Esophagus muscularis mucosa (tissue), 4 donors: ENCODE results near the gene MRPL9. TPM values are rescaled to one million over a fixed set of nuclear protein-coding genes. Genes with fewer than 3 reads are reported as not detected.

Experiments
- DNase-seq: peaks from one replicate; pipeline ENCODE4 v3.0.0-alpha.2; 2017; ENCODE audit errors: extremely low spot score
- H3K27ac ChIP-seq, 4 donors: fragments of 200-600 bp; sonication (generic); replicated peaks in 1 of 4; 1 replicate in 3 of 4; 2 replicates in 1 of 4; pipeline ENCODE4 v1.5.1; 2016 to 2019; ENCODE audit warnings: mild to moderate bottlenecking in 1 of 4
- H3K27me3 ChIP-seq, 4 donors: fragments of 200-600 bp; sonication (generic); one replicate each; pipeline versions ENCODE4 v1.5.1 to v1.6.0; 2016 to 2019
- H3K36me3 ChIP-seq, 4 donors: fragments of 200-600 bp; sonication (generic); one replicate each; pipeline ENCODE4 v1.5.1; 2016 to 2019
- H3K4me1 ChIP-seq, 4 donors: fragments of 200-600 bp; sonication (generic); one replicate each; pipeline ENCODE4 v1.5.1; 2016 to 2019
- H3K4me3 ChIP-seq, 4 donors: fragments of 200-600 bp; sonication (generic); 1 replicate in 2 of 4; 2 replicates in 2 of 4; pipeline ENCODE4 v1.5.1; 2016 to 2019; ENCODE audit warnings: mild to moderate bottlenecking in 4 of 4, moderate library complexity in 1 of 4
- H3K9me3 ChIP-seq, 4 donors: fragments of 200-600 bp; sonication (generic); 1 replicate in 3 of 4; 2 replicates in 1 of 4; pipeline ENCODE4 v1.5.1; 2016 to 2019
- EP300 ChIP-seq: sonication (generic); formaldehyde crosslinking; IDR thresholded peaks from one replicate; pipeline ENCODE4 v1.6.1; 2017; ENCODE audit warnings: antibody characterized with exemption
- POLR2A ChIP-seq: fragments of 450-650 bp; IDR thresholded peaks from one replicate; pipeline ENCODE4 v1.6.1; 2017; ENCODE audit warnings: antibody characterized with exemption, moderate library complexity, mild to moderate bottlenecking, low read depth
- POLR2AphosphoS5 ChIP-seq, 2 donors: sonication (generic); formaldehyde crosslinking; IDR thresholded peaks; one replicate each; pipeline ENCODE4 v1.6.1; 2017; ENCODE audit warnings: antibody characterized with exemption in 2 of 2
- WGBS: methylation state at CpG from one replicate; pipeline ENCODE4 v1.1.5; 2018; 5-methylcytosine and 5-hydroxymethylcytosine counted together
- intact Hi-C: fragments of 100-400 bp; cut with DNase I; formaldehyde crosslinking; loops from one replicate; pipeline ENCODE4 v1.15.1; 2023
- total RNA-seq, 4 donors: library from RNA; depleted of rRNA; stranded (reverse); fragments of >200 nt; gene quantifications; one replicate each; pipeline versions ENCODE4 v1.1.0 to v1.2.1, GENCODE V29; 2016
- TF ChIP-seq, protein P1 (sequence below), 3 experiments: fragments of 200-600 bp in 2 of 3; fragments of 450-650 bp in 1 of 3; sonication (generic) in 2 of 3; IDR thresholded peaks; one replicate each; pipeline ENCODE4 v1.5.1; 2017 to 2019; ENCODE audit warnings: antibody characterized with exemption in 3 of 3, mild to moderate bottlenecking in 2 of 3, moderate library complexity in 1 of 3

MRPL9 gene
- total RNA-seq, 4 donors from 2014 or later: 49.8 to 57.0 (median 56.5) TPM

DNA sequence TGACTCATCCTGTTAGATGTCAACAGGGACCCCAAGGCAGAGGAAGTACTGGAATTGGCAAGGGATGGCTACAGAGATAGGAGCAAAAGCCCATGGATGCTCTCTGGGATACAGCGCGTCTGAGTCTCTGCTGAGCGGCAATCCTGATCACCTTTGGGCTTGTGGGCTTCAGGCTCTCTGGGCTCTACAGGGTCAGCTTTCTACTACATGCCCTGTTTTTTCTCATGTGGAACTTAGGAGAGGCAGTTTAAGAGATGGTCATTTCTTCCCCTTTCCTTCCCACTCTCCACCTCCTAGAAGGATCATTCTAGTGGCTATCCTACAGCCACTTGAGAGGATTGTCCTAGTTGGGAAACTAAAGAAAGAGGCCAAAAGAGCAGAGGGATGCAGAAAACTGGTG lies 40.6 kb upstream of the MRPL9 start:
- H3K4me3 ChIP-seq: no peak overlapping the region
- H3K36me3 ChIP-seq: no peaks in the 10 kb centered on the region
- H3K4me1 ChIP-seq: no peaks in the 10 kb centered on the region
- TF ChIP-seq POLR2A (no peak), POLR2AphosphoS5 (IDR thresholded peaks at IDR 0.05) (no peak), EP300 (no peak)
- TF ChIP-seq, protein P1, sequence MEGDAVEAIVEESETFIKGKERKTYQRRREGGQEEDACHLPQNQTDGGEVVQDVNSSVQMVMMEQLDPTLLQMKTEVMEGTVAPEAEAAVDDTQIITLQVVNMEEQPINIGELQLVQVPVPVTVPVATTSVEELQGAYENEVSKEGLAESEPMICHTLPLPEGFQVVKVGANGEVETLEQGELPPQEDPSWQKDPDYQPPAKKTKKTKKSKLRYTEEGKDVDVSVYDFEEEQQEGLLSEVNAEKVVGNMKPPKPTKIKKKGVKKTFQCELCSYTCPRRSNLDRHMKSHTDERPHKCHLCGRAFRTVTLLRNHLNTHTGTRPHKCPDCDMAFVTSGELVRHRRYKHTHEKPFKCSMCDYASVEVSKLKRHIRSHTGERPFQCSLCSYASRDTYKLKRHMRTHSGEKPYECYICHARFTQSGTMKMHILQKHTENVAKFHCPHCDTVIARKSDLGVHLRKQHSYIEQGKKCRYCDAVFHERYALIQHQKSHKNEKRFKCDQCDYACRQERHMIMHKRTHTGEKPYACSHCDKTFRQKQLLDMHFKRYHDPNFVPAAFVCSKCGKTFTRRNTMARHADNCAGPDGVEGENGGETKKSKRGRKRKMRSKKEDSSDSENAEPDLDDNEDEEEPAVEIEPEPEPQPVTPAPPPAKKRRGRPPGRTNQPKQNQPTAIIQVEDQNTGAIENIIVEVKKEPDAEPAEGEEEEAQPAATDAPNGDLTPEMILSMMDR (IDR thresholded peaks at IDR 0.05): no peak
- 100% methylated on average over 1 of the region's 3 CpGs for WGBS
- intact Hi-C loops: no loop called here
- DNase-seq: no peak
- peaks cover 0 to 69% (median 0%) of the 10 kb centered on the region in 4 donors for H3K27me3 ChIP-seq
- H3K27ac ChIP-seq: no peak overlapping the region
- H3K9me3 ChIP-seq: no peaks in the 10 kb centered on the region

DNA sequence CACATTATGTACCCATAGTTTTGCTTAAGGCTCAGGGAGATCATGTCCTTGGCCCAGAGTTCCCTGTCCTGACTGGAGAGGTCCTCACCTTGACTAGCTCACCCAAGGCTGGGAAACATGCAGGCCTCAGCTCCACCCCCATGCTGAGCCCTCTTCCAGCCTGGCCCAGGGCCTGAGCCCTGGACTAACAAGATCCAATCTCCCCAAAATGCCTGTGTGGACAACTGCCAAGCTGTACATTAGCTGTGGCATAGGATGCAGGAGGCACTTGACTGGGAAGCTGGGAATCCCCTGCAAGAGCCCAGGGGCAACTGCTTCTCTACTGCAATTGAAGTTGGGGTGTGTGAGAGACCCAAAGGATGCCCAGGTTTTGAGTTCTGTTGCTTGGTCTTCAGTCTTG lies 39.9 kb upstream of the MRPL9 start:
- intact Hi-C loops: no loop called here

DNA sequence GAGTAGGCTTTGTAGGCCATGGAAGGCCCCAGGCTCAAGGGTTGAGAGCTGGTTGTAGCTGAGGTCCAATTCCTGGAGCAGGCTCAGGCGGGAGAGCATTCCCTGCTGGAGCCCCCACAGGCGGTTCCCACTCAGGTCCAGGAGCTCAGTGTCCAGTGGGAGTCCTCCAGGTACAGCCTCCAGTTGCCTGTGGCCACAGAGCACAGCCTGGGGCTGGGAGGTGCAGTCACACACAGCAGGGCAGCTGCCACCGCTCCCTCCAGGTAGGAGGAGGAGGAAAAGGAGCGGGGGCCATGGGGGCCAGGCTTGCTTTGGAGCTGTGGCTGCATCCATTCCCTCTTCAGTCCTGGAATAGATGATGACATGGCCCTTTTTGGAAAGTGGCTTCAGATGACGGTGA lies 39.1 kb upstream of the MRPL9 start:
- intact Hi-C loops: no loop called here
- 94% methylated on average over 5 of the region's 5 CpGs for WGBS
- Histone ChIP-seq H3K9me3 (no peaks in the 10 kb centered on the region), H3K4me1 (no peaks in the 10 kb centered on the region), H3K4me3 (no peak overlapping the region), H3K36me3 (no peaks in the 10 kb centered on the region), H3K27me3 (peaks cover 0 to 66% (median 0%) of the 10 kb centered on the region in 4 donors), H3K27ac (no peak overlapping the region)
- TF ChIP-seq, protein P1 (IDR thresholded peaks at IDR 0.05): no peak
- no peak for TF ChIP-seq POLR2A
- TF ChIP-seq POLR2AphosphoS5 (IDR thresholded peaks at IDR 0.05): no peak
- no peak for DNase-seq

More for the DNA sequence above, 39.9 kb upstream of the MRPL9 start:
- Histone ChIP-seq H3K36me3 (no peaks in the 10 kb centered on the region), H3K4me3 (no peak overlapping the region), H3K4me1 (no peaks in the 10 kb centered on the region), H3K9me3 (no peaks in the 10 kb centered on the region), H3K27me3 (peaks cover 0 to 71% (median 0%) of the 10 kb centered on the region in 4 donors), H3K27ac (no peak overlapping the region)
- TF ChIP-seq, protein P1 (IDR thresholded peaks at IDR 0.05): no peak
- TF ChIP-seq POLR2AphosphoS5 (IDR thresholded peaks at IDR 0.05) (no peak), EP300 (no peak), POLR2A (no peak)
- no peak for DNase-seq

DNA sequence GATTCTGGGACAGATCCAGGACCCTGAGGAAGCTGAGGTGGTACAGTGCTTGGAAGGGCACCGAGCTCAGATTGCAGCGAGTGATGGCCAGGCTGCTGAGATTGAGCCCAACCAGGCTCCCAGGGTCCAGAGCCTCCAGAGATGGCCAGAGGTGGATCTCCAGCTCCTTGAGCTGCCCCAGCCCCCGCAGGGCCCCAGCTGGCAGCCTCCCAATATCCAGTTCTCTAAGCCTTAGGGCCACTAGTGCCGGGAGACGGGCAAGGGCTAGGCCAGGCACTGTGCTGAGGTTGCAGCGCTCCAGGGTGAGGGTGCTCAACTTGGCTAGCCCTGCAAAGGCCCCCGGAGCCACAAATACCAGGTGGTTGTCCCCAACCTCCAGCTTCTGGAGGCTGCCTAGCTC lies 38.5 kb upstream of the MRPL9 start:
- DNase-seq: no peak
- Histone ChIP-seq H3K27me3 (peaks cover 0 to 61% (median 0%) of the 10 kb centered on the region in 4 donors), H3K4me3 (no peak overlapping the region), H3K4me1 (no peaks in the 10 kb centered on the region), H3K27ac (no peak overlapping the region), H3K9me3 (no peaks in the 10 kb centered on the region), H3K36me3 (no peaks in the 10 kb centered on the region)
- TF ChIP-seq EP300 (no peak), POLR2AphosphoS5 (IDR thresholded peaks at IDR 0.05) (no peak), POLR2A (no peak)
- TF ChIP-seq, protein P1 (IDR thresholded peaks at IDR 0.05): no peak
- intact Hi-C loops: no loop called here
- 88% methylated on average over 4 of the region's 7 CpGs for WGBS

DNA sequence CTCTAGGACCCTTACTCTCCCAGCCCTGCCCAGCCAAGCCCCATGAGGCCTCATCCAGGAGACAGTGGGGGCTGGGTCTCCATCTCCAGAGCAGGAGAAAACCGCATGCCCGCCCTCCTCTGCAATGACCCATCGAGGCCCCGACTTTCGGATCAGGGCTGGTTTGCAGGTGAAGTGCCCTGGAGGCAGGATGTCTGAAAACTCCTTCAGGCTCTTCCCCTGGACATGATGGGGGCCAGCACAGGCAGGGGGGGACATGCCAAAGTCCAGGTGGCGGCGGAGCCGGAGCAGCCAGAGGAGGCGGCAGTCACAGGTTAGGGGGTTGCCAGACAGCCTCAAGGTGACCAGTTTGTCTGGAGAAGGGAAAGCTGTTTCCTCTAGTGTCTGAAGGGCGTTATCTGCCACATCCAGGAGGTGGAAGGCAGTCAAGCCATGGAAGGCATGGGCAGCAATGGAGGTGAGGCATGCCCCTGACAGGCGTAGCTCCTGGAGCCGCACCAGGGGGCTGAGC lies 38.1 kb upstream of the MRPL9 start:
- intact Hi-C loops: no loop called here
- TF ChIP-seq EP300: no peak
- no peak for TF ChIP-seq POLR2AphosphoS5 (IDR thresholded peaks at IDR 0.05)
- TF ChIP-seq POLR2A: no peak
- TF ChIP-seq, protein P1 (IDR thresholded peaks at IDR 0.05): no peak
- no peak for DNase-seq
- Histone ChIP-seq H3K36me3 (no peaks in the 10 kb centered on the region), H3K4me1 (no peaks in the 10 kb centered on the region), H3K27ac (no peak overlapping the region), H3K9me3 (no peaks in the 10 kb centered on the region), H3K4me3 (no peak overlapping the region), H3K27me3 (peaks cover 0 to 58% (median 0%) of the 10 kb centered on the region in 4 donors)
- WGBS: 98% methylated on average over 9 of the region's 12 CpGs
